Body of pancreas (tissue), 4 donors: ENCODE measurements around the gene SMIM41. TPM values are rescaled to one million over a fixed set of nuclear protein-coding genes. Genes with fewer than 3 reads are reported as not detected.
A peak's percentile ranks its signal among the peaks of the same experiment; 100 is the strongest.

ENCODE experiments used
- ATAC-seq: fragments of 150-250 bp; one replicate; pipeline ENCODE4 v1.9.1; 2016
- DNase-seq, 4 donors: peaks; one replicate each; pipeline ENCODE4 v3.0.0-alpha.2; 2019
- H3K27ac ChIP-seq, 4 donors: fragments of 200-600 bp; sonication (generic); 1 replicate in 3 of 4; 2 replicates in 1 of 4; pipeline versions ENCODE4 v1.5.1 to v1.6.1; 2016 to 2019; ENCODE audit warnings: mild to moderate bottlenecking in 1 of 4, mixed read lengths in 1 of 4, moderate library complexity in 1 of 4
- H3K27me3 ChIP-seq, 2 donors: fragments of 200-600 bp; sonication (generic); one replicate each; pipeline ENCODE4 v1.6.0; 2016; ENCODE audit warnings: mild to moderate bottlenecking in 1 of 2
- H3K36me3 ChIP-seq, 2 donors: fragments of 200-600 bp; sonication (generic); replicated peaks in 1 of 2; 2 replicates each; pipeline ENCODE4 v1.5.1; 2016; ENCODE audit warnings: low read depth in 2 of 2; ENCODE audit not compliant: insufficient read depth in 1 of 2
- H3K4me1 ChIP-seq: fragments of 200-600 bp; sonication (generic); one replicate; pipeline ENCODE4 v1.6.0; 2016
- H3K4me3 ChIP-seq, 2 donors: fragments of 200-600 bp; sonication (generic); 1 replicate in 1 of 2; 2 replicates in 1 of 2; pipeline ENCODE4 v1.5.1; 2016 to 2019
- H3K9me3 ChIP-seq, 3 donors: fragments of 200-600 bp; sonication (generic); 1 replicate in 2 of 3; 2 replicates in 1 of 3; pipeline ENCODE4 v1.5.1; 2016
- POLR2A ChIP-seq, 3 donors: fragments of 450-650 bp; IDR thresholded peaks; one replicate each; pipeline ENCODE4 v1.6.1; 2016; ENCODE audit warnings: antibody characterized with exemption in 3 of 3, mild to moderate bottlenecking in 2 of 3
- WGBS, 2 donors: methylation state at CpG; one replicate each; pipeline ENCODE4 v1.1.5; 2017; 5-methylcytosine and 5-hydroxymethylcytosine counted together
- intact Hi-C: fragments of 100-400 bp; cut with DNase I; formaldehyde crosslinking; loops from one replicate; pipeline ENCODE4 v1.15.1; 2023
- total RNA-seq, 2 donors: library from RNA; depleted of rRNA; stranded (reverse); fragments of >200 nt; gene quantifications; one replicate each; pipeline ENCODE4 v1.1.0, GENCODE V29; 2016
- TF ChIP-seq, protein P1 (sequence below), 7 experiments: fragments of 450-650 bp in 4 of 7; fragments of 200-600 bp in 3 of 7; sonication (generic) in 3 of 7; IDR thresholded peaks; one replicate each; pipeline ENCODE4 v1.5.1; 2016 to 2019; ENCODE audit warnings: antibody characterized with exemption in 7 of 7

SMIM41 gene
- total RNA-seq, 2 donors from 2014 or later: 0.26 to 0.66 TPM

GRCh38 chr12:52054231-52054832 lies 25.2 kb upstream of the SMIM41 start:
- no peaks in the 10 kb centered on the region for H3K36me3 ChIP-seq

DNA sequence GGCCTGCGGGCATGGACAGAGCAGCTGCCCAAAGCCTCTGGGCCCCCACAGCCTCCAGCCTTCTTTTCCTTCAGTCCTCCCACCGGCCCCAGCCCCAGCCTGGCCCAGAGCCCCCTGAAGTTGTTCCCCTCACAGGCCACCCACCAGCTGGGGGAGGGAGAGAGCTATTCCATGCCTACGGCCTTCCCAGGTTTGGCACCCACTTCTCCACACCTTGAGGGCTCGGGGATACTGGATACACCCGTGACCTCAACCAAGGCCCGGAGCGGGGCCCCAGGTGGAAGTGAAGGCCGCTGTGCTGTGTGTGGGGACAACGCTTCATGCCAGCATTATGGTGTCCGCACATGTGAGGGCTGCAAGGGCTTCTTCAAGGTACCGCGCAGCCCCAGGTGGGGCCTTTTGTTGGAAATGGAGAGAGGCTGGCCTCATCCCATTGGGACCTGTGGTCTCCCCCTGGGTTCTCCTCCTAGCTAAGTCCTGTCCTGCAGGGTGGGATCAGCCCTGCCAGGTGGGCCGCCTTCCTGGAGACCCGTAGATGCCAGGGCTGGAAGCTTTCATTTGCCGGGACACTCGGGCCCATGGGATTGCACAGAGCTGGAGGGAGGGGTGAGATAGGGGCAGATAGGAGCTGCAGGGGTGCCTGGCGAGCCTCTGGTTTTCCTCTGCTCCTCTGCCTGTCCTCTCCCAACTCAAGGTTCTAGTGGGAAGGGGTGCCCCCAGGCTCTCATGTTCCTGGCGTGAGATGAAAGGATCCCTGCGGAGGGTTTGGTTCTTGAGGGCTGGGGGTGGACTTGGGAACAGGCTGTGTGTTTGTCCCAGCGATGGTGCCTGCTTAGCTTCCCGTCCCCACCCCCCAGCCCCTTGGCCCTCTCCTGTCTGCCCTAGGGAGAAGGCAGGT lies 24.4 kb upstream of the SMIM41 start:
- intact Hi-C loops: no loop called here
- ATAC-seq (no peak), DNase-seq (peak in 1 of 4 donors; percentile 9)
- TF ChIP-seq, protein P1, sequence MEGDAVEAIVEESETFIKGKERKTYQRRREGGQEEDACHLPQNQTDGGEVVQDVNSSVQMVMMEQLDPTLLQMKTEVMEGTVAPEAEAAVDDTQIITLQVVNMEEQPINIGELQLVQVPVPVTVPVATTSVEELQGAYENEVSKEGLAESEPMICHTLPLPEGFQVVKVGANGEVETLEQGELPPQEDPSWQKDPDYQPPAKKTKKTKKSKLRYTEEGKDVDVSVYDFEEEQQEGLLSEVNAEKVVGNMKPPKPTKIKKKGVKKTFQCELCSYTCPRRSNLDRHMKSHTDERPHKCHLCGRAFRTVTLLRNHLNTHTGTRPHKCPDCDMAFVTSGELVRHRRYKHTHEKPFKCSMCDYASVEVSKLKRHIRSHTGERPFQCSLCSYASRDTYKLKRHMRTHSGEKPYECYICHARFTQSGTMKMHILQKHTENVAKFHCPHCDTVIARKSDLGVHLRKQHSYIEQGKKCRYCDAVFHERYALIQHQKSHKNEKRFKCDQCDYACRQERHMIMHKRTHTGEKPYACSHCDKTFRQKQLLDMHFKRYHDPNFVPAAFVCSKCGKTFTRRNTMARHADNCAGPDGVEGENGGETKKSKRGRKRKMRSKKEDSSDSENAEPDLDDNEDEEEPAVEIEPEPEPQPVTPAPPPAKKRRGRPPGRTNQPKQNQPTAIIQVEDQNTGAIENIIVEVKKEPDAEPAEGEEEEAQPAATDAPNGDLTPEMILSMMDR (IDR thresholded peaks at IDR 0.05): no peak
- no peak for TF ChIP-seq POLR2A (IDR thresholded peaks at IDR 0.05)
- H3K9me3 ChIP-seq: no peaks in the 10 kb centered on the region
- peaks cover 30% of the 10 kb centered on the region for H3K4me1 ChIP-seq
- H3K27me3 ChIP-seq: no peaks in the 10 kb centered on the region
- 87 to 92% methylated on average over 14 to 21 of the region's 21 CpGs for WGBS, 2 donors
- H3K27ac ChIP-seq: no peak overlapping the region
- no peaks in the 10 kb centered on the region for H3K36me3 ChIP-seq
- no peak overlapping the region for H3K4me3 ChIP-seq

More at GRCh38 chr12:52054231-52054832, 25.2 kb upstream of the SMIM41 start:
- Histone ChIP-seq H3K4me1 (peaks cover 38% of the 10 kb centered on the region), H3K27ac (no peak overlapping the region), H3K9me3 (no peaks in the 10 kb centered on the region), H3K27me3 (no peaks in the 10 kb centered on the region), H3K4me3 (no peak overlapping the region)
- 81 to 88% methylated on average over 20 to 21 of the region's 21 CpGs for WGBS, 2 donors
- no peak for ATAC-seq
- intact Hi-C loops: no loop called here
- peak in 1 of 3 donors; percentile 9 for TF ChIP-seq POLR2A (IDR thresholded peaks at IDR 0.05)
- TF ChIP-seq, protein P1 (IDR thresholded peaks at IDR 0.05): no peak
- DNase-seq: peak in 1 of 4 donors; percentile 14

- Histone ChIP-seq H3K36me3 (no peaks in the 10 kb centered on the region), H3K9me3 (no peaks in the 10 kb centered on the region), H3K27me3 (no peaks in the 10 kb centered on the region), H3K4me3 (no peak overlapping the region), H3K4me1 (peaks cover 23% of the 10 kb centered on the region), H3K27ac (no peak overlapping the region)
- intact Hi-C loops: no loop called here
- no peak for ATAC-seq
- 86 to 91% methylated on average over 20 to 27 of the region's 27 CpGs for WGBS, 2 donors
- DNase-seq: no peak
- TF ChIP-seq POLR2A (IDR thresholded peaks at IDR 0.05): no peak
- TF ChIP-seq, protein P1 (IDR thresholded peaks at IDR 0.05): no peak
Observed at GRCh38 chr12:52055731-52056711, 23.5 kb upstream of the SMIM41 start.

DNA sequence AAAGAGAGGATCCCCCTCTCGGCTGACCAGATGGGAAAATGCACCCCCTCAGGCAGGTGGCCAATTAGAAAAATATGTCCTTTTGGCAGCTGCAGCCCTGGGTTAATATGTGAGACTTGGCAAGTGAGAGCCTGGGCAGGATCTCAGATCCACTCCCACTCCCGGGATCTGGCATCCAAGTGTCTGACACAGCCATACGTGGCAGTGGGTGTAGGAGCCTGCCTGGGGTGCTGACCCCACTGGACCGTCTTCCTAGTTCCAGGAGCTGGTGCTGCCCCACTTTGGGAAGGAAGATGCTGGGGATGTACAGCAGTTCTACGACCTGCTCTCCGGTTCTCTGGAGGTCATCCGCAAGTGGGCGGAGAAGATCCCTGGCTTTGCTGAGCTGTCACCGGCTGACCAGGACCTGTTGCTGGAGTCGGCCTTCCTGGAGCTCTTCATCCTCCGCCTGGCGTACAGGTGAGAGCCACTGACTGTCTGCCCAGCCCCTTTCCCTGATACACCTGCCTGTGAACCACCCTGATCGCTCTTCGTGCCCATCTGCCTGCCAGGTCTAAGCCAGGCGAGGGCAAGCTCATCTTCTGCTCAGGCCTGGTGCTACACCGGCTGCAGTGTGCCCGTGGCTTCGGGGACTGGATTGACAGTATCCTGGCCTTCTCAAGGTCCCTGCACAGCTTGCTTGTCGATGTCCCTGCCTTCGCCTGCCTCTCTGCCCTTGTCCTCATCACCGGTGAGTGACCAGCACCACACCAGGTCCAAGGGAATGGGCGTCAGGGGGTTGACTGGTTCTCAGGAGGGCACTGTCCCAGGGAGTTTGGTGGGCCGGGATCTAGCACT lies 22.5 kb upstream of the SMIM41 start:
- Histone ChIP-seq H3K27me3 (no peaks in the 10 kb centered on the region), H3K36me3 (no peaks in the 10 kb centered on the region), H3K27ac (peak overlapping the region in 1 of 4 donors; percentile 6), H3K4me3 (no peak overlapping the region), H3K9me3 (no peaks in the 10 kb centered on the region), H3K4me1 (peaks cover 21% of the 10 kb centered on the region)
- ATAC-seq (no peak), DNase-seq (no peak)
- TF ChIP-seq, protein P1 (IDR thresholded peaks at IDR 0.05): no peak
- TF ChIP-seq POLR2A (IDR thresholded peaks at IDR 0.05): no peak
- intact Hi-C loops: no loop called here
- WGBS, 2 donors: 76 to 82% methylated on average over 12 to 23 of the region's 23 CpGs
